GM21529 (cell line): ENCODE data around the gene MVD.
"Not testable (repeated sequence)": the region's sequence is repeated elsewhere in the genome, so short reads cannot be mapped to it uniquely, and the experiment has no call there.

Experiments used
- ATAC-seq: cut with Tn5 transposase; IDR thresholded peaks from one replicate; pipeline ENCODE4 v1.9.1; 2021; ENCODE audit not compliant: unreplicated experiment

The MVD gene

GRCh38 chr16:88609426-88609825, 53.5 kb downstream of the MVD start:
- ATAC-seq: not testable (repeated sequence)

GRCh38 chr16:88608076-88608475, 54.8 kb downstream of the MVD start:
- no peak for ATAC-seq

GRCh38 chr16:88606148-88606757, 56.6 kb downstream of the MVD start:
- ATAC-seq: no peak

GRCh38 chr16:88605186-88606147, 57.4 kb downstream of the MVD start:
- no peak for ATAC-seq

GRCh38 chr16:88602091-88602490, 60.8 kb downstream of the MVD start:
- no peak for ATAC-seq
